Measurements from ENCODE around the gene ELF4. TPM values are rescaled to one million over a fixed set of nuclear protein-coding genes. Genes with fewer than 3 reads are reported as not detected.

Gene ELF4
- total RNA-seq, 1 experiment from 2014 or later, result 9.0 TPM

- DNase-seq (ENCODE audit: low spot score), result no peak
- Histone ChIP-seq H3K27me3 (replicated peaks; ENCODE audit: insufficient read depth, low read depth, low read length, poor library complexity) (no peaks in the 10 kb centered on the region), H3K36me3 (ENCODE audit: insufficient read depth, low read length, poor library complexity, severe bottlenecking) (no peaks in the 10 kb centered on the region), H3K27ac (ENCODE audit: low read depth, low read length, poor library complexity, severe bottlenecking) (no peak overlapping the region), H3K9me3 (ENCODE audit: low read depth, low read length, poor library complexity, severe bottlenecking) (no peaks in the 10 kb centered on the region), H3K4me1 (ENCODE audit: insufficient read depth, low read length, poor library complexity, severe bottlenecking) (no peaks in the 10 kb centered on the region), H3K4me3 (ENCODE audit: low read depth, low read length, poor library complexity, severe bottlenecking) (no peak overlapping the region)
- CTCF ChIA-PET, result no interaction called here
- intact Hi-C loops (cut with micrococcal nuclease; ENCODE audit: unreplicated experiment), result no loop called here
- TF ChIP-seq EZH2 (IDR thresholded peaks at IDR 0.05; ENCODE audit: borderline replicate concordance, low read depth, low read length, poor library complexity, severe bottlenecking) (no peak), CTCF (conservative IDR thresholded peaks at IDR 0.05; ENCODE audit: low read depth, low read length) (no peak)
- BruUV-seq (replicated peaks), result no TSS peak
- POLR2A ChIA-PET (ENCODE audit: low non-redundant PET), result no interaction called here
Observed at GRCh38 chrX:130083656-130084382, 26.5 kb downstream of the ELF4 start.

DNA sequence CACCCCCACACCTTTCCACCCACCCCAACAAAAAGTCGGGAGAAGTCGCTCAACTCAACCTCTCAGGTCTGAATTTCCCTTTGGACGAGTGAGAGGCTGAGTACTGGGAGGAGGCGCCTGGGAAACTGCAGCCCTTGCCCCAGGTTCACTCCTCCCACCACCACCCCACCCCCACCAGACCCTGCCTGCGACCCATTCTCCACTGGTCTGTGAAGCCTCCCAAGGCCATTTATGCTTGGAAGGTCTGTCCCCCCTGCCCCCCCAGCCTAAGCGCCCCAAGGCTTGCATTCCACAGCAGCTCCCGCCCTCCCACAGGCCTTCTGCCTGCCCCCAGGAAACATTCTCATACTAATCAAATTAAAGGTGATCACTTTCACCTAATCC lies 27.2 kb downstream of the ELF4 start:
- CTCF ChIA-PET, result no interaction called here
- no peak for DNase-seq (ENCODE audit: low spot score)

DNA sequence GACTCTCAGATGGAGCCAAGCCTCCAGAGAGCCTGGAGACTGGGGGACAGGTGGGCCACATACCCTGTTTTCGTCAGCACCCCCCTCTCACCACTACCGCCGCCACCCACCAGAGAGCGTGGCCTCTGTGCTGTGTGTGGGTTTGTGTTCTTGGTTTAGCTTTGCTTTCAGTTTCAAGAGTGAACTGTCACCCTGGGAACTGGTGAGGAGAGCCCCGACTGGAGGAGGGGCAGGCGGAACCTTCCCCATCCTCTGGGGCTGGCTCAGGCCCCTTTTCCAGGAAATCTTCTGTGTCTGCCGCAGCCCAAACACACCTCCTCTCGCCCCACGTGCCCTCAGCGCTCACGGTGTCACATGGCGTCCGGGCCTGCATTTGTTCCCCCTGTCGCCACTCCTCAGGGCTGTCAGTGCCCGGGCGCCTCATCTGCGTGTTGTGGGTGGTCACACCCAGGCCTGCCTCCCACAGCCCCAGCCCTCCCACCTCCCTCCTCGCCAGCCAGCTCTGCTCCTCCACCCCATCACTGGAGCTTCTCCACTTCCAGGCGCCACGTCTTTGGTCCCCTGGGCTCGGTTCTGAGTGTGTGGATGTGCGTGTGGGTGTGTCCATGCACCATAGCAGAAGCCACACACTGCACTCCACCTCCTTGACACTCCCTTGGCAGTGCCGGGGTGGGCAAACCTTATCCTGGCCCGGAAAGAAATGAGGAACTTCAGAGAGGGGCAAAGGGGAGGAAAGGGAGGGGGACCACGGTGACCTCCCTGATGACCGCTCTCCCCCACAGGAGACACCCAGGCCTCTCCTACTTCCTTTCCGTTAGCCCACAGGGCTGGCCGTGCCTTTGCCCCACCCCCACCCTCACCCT lies 27.8 kb downstream of the ELF4 start:
- POLR2A ChIA-PET (ENCODE audit: low non-redundant PET), result no interaction called here

More for the DNA sequence above, 27.2 kb downstream of the ELF4 start:
- Histone ChIP-seq H3K36me3 (ENCODE audit: insufficient read depth, low read length, poor library complexity, severe bottlenecking) (no peaks in the 10 kb centered on the region), H3K4me3 (ENCODE audit: low read depth, low read length, poor library complexity, severe bottlenecking) (no peak overlapping the region), H3K9me3 (ENCODE audit: low read depth, low read length, poor library complexity, severe bottlenecking) (no peaks in the 10 kb centered on the region), H3K27ac (ENCODE audit: low read depth, low read length, poor library complexity, severe bottlenecking) (no peak overlapping the region), H3K4me1 (ENCODE audit: insufficient read depth, low read length, poor library complexity, severe bottlenecking) (no peaks in the 10 kb centered on the region), H3K27me3 (replicated peaks; ENCODE audit: insufficient read depth, low read depth, low read length, poor library complexity) (no peaks in the 10 kb centered on the region)
- POLR2A ChIA-PET (ENCODE audit: low non-redundant PET), result no interaction called here
- intact Hi-C loops (cut with micrococcal nuclease; ENCODE audit: unreplicated experiment), result no loop called here
- TF ChIP-seq CTCF (conservative IDR thresholded peaks at IDR 0.05; ENCODE audit: low read depth, low read length) (no peak), EZH2 (IDR thresholded peaks at IDR 0.05; ENCODE audit: borderline replicate concordance, low read depth, low read length, poor library complexity, severe bottlenecking) (no peak)
- no TSS peak for BruUV-seq (replicated peaks)

More for the DNA sequence above, 27.8 kb downstream of the ELF4 start:
- Histone ChIP-seq H3K27me3 (replicated peaks; ENCODE audit: insufficient read depth, low read depth, low read length, poor library complexity) (no peaks in the 10 kb centered on the region), H3K4me1 (ENCODE audit: insufficient read depth, low read length, poor library complexity, severe bottlenecking) (no peaks in the 10 kb centered on the region), H3K4me3 (ENCODE audit: low read depth, low read length, poor library complexity, severe bottlenecking) (no peak overlapping the region), H3K9me3 (ENCODE audit: low read depth, low read length, poor library complexity, severe bottlenecking) (no peaks in the 10 kb centered on the region), H3K27ac (ENCODE audit: low read depth, low read length, poor library complexity, severe bottlenecking) (no peak overlapping the region), H3K36me3 (ENCODE audit: insufficient read depth, low read length, poor library complexity, severe bottlenecking) (no peaks in the 10 kb centered on the region)
- TF ChIP-seq EZH2 (IDR thresholded peaks at IDR 0.05; ENCODE audit: borderline replicate concordance, low read depth, low read length, poor library complexity, severe bottlenecking) (no peak), CTCF (conservative IDR thresholded peaks at IDR 0.05; ENCODE audit: low read depth, low read length) (no peak)
- CTCF ChIA-PET, result no interaction called here
- BruUV-seq (replicated peaks), result no TSS peak
- intact Hi-C loops (cut with micrococcal nuclease; ENCODE audit: unreplicated experiment), result no loop called here
- DNase-seq (ENCODE audit: low spot score), result no peak
